22Rv1 (cell line): ENCODE data around the gene TCAP.

Experiments
- ZFX ChIP-seq: fragments of 450-650 bp; IDR thresholded peaks from 2 replicates; pipeline ENCODE4 v1.6.1; 2017; ENCODE audit warnings: antibody characterized with exemption, borderline replicate concordance
- TF ChIP-seq, protein P1 (sequence below): fragments of 450-650 bp; IDR thresholded peaks from 2 replicates; pipeline ENCODE4 v1.5.1; 2017; ENCODE audit warnings: mild to moderate bottlenecking

GRCh38 chr17:39697961-39698360, 32.8 kb downstream of the TCAP start:
- TF ChIP-seq, protein P1, sequence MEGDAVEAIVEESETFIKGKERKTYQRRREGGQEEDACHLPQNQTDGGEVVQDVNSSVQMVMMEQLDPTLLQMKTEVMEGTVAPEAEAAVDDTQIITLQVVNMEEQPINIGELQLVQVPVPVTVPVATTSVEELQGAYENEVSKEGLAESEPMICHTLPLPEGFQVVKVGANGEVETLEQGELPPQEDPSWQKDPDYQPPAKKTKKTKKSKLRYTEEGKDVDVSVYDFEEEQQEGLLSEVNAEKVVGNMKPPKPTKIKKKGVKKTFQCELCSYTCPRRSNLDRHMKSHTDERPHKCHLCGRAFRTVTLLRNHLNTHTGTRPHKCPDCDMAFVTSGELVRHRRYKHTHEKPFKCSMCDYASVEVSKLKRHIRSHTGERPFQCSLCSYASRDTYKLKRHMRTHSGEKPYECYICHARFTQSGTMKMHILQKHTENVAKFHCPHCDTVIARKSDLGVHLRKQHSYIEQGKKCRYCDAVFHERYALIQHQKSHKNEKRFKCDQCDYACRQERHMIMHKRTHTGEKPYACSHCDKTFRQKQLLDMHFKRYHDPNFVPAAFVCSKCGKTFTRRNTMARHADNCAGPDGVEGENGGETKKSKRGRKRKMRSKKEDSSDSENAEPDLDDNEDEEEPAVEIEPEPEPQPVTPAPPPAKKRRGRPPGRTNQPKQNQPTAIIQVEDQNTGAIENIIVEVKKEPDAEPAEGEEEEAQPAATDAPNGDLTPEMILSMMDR: no peak
- no peak for TF ChIP-seq ZFX
